Activated naive CD4-positive, alpha-beta T cell (primary cell): Measurements from ENCODE around the gene ZRSR2.
"Not testable (repeated sequence)": the region's sequence is repeated elsewhere in the genome, so short reads cannot be mapped to it uniquely, and the experiment has no call there.

Experiments used
- DNase-seq, 4 experiments: peaks; one replicate each; lab custom pipeline; 2025; lab: John Stamatoyannopoulos, UW

ZRSR2 gene

DNA sequence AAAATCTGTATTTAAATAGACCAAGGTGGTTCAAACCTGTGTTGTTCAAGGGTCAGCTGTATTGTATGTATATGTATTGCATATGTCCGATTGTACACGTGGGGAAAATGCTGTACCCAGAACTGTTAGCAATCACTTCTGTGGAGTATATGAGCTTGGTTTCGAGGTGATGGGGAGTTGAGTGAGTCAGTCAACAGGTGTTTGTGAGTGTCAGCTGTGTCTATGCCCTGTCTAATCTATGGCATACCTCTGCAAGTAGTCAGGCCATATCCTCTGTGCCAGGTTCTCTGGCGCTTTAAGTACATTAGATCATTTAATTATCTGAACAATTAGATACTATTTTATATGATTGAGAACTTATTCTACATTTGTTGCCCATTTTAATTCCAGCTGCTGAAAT lies 7.4 kb downstream of the ZRSR2 start:
- DNase-seq: no peak

DNA sequence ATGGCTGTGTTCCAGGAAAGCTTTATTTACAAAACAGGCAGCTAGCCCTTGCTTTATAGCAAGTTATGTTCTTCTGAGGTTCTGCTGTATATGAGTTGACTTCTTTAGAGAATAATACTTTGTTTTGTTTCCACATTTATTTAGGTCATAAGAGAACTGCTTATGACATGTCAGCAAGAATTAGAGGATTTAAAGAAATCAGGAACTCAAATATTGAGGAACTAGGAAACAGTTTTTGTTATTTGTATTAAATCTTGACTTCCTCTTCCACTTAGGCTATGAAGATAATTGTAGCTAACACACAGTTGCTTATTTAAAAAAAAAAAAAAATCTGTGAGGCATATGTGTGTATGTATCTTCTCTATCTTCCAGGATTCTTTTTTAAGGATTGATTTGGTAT lies 14.3 kb downstream of the ZRSR2 start:
- DNase-seq: no peak

GRCh38 chrX:15808254-15808653 lies 18.0 kb downstream of the ZRSR2 start:
- DNase-seq: no peak

- DNase-seq: no peak
Observed at GRCh38 chrX:15812192-15812938, 22.1 kb downstream of the ZRSR2 start.

DNA sequence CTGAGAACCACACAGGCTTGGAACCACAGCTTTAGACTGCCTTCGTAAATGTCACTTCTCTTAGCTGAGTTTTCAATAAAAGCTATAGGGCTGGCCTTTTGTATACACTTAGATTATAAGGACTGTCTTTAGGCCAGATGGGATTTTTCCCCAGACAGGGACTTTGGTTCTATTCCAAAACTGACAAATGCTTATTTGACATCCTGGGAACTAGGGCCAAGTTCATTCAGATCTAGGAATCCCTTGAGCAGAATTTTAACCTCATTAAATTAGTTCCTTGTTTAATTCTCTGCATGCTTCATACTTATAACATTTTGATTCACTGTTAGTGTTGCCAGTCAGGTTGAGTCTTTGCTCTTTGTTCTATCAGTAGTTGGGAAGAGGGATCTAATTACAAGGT lies 23.1 kb downstream of the ZRSR2 start:
- no peak for DNase-seq

DNA sequence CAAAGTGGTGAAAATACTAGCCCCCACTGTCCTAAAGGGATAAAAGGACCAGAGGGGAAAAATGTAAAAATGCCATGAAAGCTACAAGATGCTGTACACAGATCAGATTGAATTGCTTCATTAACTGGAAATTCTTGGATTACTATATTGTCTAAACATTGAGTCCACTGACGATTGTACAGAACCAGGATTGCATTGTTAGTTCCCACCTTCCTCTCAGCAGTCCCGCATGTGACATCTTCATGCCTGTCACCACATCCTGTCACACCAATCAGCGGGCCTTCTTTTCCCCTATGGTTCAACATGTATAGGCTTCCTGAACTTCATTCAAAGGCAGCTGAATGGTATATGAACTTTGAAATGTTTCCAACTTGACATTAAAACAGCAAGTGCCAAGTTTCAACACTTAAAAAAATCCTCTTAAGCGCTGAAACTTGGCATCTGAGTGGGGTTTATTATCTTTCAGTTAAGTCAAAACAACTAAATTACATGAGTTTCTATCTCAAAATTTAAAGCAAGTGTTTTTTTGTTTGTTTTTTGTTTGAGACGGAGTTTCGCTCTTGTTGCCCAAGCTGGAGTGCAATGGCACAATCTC lies 24.6 kb downstream of the ZRSR2 start:
- no peak for DNase-seq

- no peak for DNase-seq
Observed at GRCh38 chrX:15815779-15816437, 25.6 kb downstream of the ZRSR2 start.

DNA sequence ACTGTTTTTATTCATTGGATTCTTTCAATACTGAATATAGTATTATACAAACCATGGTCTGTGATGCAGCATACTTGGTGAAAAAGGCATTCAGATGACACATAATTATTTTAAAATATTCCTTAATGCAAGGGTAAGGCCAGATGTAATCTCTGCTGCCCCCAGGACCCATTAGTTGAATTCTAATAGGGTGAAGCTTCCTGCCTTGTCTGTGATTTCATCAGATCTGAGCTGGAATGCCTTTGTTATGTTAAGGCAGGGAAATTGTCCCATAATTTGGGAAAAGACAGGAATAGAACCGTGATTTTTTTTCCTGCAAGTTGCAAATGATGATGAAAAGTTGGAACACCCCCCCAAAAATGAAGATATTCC lies 26.1 kb downstream of the ZRSR2 start:
- DNase-seq: no peak

GRCh38 chrX:15816886-15817285 lies 26.6 kb downstream of the ZRSR2 start:
- no peak for DNase-seq

GRCh38 chrX:15820106-15821073 lies 30.1 kb downstream of the ZRSR2 start:
- no peak for DNase-seq

- no peak for DNase-seq
Observed at GRCh38 chrX:15822922-15823321, 32.6 kb downstream of the ZRSR2 start.

GRCh38 chrX:15825936-15826335 lies 35.7 kb downstream of the ZRSR2 start:
- DNase-seq: no peak

GRCh38 chrX:15829217-15829616 lies 38.9 kb downstream of the ZRSR2 start:
- no peak for DNase-seq

GRCh38 chrX:15831347-15831746 lies 41.1 kb downstream of the ZRSR2 start:
- not testable (repeated sequence) for DNase-seq

- DNase-seq: no peak
Observed at GRCh38 chrX:15834053-15834452, 43.8 kb downstream of the ZRSR2 start.

DNA sequence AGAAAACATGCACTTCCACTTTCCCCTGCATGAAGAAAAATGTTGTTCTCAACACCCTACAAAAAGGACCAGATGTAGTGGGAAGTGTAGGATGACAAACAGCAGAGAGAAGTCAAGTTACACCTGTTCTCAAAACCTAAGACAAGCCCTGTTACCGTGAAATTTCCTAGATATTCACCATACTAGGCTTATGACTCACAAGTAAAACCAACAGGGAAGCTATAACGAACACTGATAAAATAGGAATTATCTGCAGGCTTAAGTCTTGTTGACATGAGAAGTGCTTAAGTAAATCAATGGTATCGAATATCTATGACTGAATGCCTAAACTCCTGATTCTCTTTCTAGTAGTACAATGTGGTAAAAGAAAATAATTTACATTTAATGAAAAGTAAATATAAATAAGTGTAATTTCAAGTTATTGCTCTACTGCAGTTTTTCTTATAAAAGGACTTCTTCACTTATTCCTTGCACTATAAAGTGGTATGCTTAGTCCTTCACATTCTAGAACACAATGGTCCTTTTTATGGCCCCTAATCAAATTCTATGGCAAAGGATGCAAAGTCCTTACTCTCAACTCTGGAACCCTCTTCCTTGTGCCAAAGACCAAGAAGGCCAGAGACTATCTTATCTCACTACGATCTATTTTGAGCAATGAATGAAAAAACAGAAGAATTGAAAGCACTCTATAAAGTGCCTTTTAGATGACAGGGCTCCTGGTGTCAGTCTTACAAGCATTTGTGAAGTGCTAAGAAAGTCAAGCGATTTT lies 44.7 kb downstream of the ZRSR2 start:
- DNase-seq: no peak

DNA sequence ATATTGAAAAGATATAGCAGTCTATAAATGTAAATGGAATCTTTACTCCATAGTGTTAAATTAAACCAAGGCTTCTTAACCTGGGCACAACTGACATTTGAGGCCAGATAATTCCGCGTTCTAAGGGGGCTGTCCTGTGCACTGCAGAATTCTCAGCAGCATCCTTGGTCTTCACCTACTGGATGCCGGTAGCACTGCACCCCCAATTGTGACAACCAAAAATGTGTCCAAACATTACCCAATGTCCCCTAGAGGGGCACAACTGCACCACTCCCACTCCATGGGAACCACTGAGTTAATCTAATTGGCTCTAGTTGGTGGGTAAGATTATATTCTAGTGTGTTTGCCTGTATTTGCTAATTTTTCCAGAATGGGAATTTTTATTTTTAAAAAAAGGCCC lies 47.7 kb downstream of the ZRSR2 start:
- no peak for DNase-seq

- no peak for DNase-seq
Observed at GRCh38 chrX:15841853-15842516, 51.7 kb downstream of the ZRSR2 start.

- DNase-seq: no peak
Observed at GRCh38 chrX:15843960-15844359, 53.7 kb downstream of the ZRSR2 start.

DNA sequence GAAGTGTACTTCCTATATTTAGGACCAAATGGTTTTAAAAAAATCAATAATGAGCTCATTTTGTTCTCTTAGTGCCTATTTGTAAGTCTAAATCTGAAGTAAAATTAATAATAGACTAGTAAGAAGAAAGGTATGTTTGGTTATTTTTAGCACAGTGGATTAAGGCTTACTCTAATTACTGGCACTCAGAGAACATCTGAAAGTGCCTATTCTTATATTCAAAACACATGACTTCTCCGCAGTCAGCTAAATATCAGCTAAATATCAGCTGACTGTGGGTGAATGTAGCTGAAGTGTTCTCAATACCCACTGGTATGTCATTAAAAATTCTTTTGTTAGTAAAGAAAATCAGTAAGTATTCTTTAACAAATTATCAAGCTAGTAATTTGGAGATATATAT lies 58.3 kb downstream of the ZRSR2 start:
- DNase-seq: no peak

- DNase-seq: no peak
Observed at GRCh38 chrX:15849555-15849954, 59.3 kb downstream of the ZRSR2 start.
